Posterior cingulate gyrus (tissue), 11 donors: ENCODE data around the gene MTFP1.

Experiments used
- DNase-seq, 10 donors: peaks; one replicate each; pipeline versions ENCODE4 v3.0.0 to v3.0.0-alpha.2; 2020 to 2021; ENCODE audit warnings: mixed read lengths in 3 of 10
- intact Hi-C: fragments of 100-400 bp; cut with DNase I; formaldehyde crosslinking; loops from one replicate; pipeline ENCODE4 v1.15.1; 2023

The MTFP1 gene

DNA sequence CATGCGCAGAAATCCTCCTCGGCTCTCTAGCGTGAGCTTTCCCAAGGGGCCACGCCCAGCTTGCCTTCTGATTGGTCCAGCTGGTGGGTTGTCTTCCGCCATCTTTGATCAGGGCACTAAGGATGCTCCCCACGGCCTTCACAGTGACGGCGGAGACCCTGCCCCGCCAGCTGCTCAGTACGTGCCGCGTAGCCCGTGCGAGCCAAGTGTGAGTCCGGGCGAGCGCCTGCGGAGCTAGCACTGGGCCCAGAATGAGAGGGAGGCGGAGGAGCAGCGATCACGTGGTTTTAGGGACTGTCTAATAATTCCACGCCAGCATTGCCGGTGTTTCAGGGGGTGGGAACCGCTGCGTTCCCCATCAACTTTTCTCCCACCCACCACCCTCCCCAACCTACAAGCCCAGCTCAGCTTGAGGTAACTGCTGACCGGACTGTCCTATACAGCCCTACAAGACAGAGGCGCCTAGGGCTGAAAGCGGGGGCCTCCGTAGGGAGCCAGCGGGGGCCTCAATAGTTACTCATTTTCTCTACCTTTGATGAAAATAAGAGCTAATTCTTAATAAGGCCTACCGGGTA, 1.5 kb upstream of the MTFP1 start:
- DNase-seq, result peak; percentile 97 to 100 (median 98)
- intact Hi-C loops, result loop anchor here (1.0 kb wide), 1 partner anchor 27 kb away; the partner anchor contains the start of gene SEC14L2

DNA sequence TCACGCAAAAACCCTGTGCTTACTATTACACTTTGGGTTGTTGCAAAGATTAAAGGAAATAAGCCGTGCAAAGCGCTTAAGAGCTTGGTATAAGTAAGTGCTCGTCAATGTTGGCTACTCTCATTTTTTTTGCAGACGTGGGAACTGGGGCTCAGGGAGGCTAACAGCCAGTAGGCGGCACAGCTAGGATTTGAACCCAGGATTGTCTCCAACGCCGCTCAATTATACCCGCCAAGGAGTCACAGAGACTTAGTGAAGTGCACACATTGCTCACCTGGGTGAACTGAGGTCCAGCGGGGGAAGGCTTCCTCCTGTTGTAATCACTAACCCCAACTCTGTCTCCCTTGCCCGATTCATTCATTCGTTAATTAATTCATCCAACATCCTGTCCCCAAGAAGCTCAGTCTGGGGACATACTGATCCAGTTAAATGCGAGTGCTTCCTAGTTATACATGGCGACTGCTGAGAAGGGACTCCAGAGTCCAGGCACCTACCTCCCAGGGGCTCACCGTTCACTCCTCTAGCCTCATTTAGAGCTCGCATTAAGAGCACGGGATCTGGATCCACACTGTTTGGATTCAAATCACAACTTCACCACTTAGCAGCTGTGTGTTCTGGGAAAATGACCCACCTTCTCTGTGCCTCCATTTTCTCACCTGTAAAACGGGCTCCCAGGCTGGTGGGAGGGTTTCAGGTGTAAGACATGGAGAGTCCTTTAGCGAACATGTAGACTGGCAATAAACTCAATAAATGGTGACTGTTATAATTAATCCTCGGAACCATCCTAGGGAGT, 838 bp upstream of the MTFP1 start:
- DNase-seq, result peak in 1 of 10 donors; percentile 57
- intact Hi-C loops, result no loop called here

GRCh38 chr22:30425327-30425615, 297 bp upstream of the MTFP1 start:
- intact Hi-C loops, result no loop called here
- DNase-seq, result no peak

GRCh38 chr22:30426388-30427353, 1.1 kb downstream of the MTFP1 start:
- intact Hi-C loops, result no loop called here
- peak; percentile 54 to 95 (median 74) for DNase-seq

- DNase-seq, result peak in 1 of 10 donors; percentile 32
- intact Hi-C loops, result no loop called here
Measured at GRCh38 chr22:30427871-30428270, 2.3 kb downstream of the MTFP1 start.

- intact Hi-C loops, result no loop called here
Measured at GRCh38 chr22:30429887-30430286, 4.3 kb downstream of the MTFP1 start.

DNA sequence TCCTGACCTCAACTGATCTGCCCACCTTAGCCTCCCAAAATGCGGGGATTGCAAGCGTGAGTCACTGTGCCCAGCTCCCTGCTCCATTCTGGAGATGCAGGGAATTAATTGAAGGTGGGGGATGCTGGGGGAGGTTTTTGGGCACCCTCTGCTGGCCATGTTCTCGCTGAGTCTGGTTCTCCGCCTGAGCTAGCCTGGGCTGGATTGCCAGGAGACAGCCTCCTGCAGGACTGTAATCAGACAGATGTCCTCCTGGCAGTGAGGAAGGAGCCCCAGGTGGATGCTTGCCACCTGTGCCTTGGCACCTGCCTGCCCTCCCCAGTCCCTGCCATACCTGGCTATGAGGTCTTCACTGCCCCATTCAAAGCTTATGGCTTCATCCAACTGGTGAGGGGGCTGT, 5.4 kb downstream of the MTFP1 start:
- intact Hi-C loops, result no loop called here
- DNase-seq, result peak in 1 of 10 donors; percentile 68

More at GRCh38 chr22:30429887-30430286, 4.3 kb downstream of the MTFP1 start:
- peak in 1 of 10 donors; percentile 24 for DNase-seq

GRCh38 chr22:30432096-30432495, 6.5 kb downstream of the MTFP1 start:
- DNase-seq, result peak in 1 of 10 donors; percentile 39
- intact Hi-C loops, result no loop called here

DNA sequence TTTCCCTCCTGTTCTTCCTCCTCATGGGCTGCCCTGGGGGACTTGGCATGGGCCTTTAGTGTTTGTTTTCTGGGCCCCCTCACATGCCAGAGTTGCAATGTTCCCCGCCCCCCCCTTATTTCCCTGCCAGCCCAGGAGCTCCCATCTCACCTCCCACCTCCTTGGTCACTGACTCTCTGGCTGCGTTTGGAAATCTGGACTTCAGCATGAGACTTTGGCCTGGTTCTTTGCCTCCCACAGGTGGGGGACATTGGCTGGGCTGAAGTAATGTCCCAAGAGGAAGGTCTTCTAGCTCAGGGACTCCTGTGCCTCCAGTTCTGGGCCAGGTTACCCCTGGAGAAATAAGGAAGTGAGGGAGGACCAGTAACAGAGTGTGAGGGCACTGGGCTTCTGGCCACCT, 7.0 kb downstream of the MTFP1 start:
- peak in 1 of 10 donors; percentile 33 for DNase-seq
- intact Hi-C loops, result no loop called here

- no peak for DNase-seq
- intact Hi-C loops, result no loop called here
Measured at GRCh38 chr22:30433227-30433626, 7.7 kb downstream of the MTFP1 start.

DNA sequence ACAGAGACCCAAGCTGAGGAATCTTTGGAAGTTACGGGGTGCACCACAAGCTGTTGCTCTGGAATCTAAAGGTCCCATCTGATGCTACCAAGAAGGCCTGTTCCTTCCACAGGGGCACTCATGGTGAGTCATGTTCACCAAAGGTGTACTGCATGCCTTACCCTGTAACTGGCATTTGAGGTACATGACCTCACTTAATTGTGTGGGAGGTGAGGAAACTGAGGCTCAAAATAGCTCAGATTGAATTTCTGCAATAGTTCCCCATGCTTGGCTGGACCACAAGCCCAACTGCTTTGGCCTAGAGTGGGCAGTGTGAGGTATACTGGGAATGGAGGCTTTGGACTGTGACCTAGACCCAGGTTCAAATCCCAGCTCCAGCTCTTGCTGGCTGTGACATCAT, 8.2 kb downstream of the MTFP1 start:
- intact Hi-C loops, result no loop called here
- no peak for DNase-seq

GRCh38 chr22:30434843-30435242, 9.3 kb downstream of the MTFP1 start:
- DNase-seq, result peak in 1 of 10 donors; percentile 22
- intact Hi-C loops, result no loop called here

GRCh38 chr22:30435674-30436126, 10.1 kb downstream of the MTFP1 start:
- peak in 2 of 10 donors; percentile 13 to 77 for DNase-seq
- intact Hi-C loops, result no loop called here

DNA sequence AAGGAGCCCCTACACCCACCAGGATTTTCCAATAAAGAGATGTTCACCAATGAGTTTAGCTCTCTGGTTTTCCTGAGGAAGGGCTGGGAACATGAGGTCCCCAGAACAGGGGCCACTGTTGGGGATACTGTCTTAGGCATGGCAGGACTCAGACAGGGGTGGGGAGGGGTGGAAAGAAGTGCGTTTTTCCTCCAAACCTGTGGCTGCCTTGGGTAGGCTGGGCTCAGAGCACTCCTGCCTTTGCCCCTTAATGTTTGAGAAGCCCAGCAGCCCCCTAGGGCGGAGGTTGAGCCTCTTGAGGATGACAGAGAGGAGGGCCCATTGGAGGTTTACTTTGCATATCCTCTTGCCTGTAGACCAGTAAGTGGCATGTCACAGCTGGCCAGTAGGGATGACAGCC, 10.6 kb downstream of the MTFP1 start:
- DNase-seq, result peak in 1 of 10 donors; percentile 63
- intact Hi-C loops, result no loop called here

GRCh38 chr22:30438559-30438958, 13.0 kb downstream of the MTFP1 start:
- peak in 1 of 10 donors; percentile 18 for DNase-seq
- intact Hi-C loops, result no loop called here

- DNase-seq, result peak in 1 of 10 donors; percentile 21
- intact Hi-C loops, result no loop called here
Measured at GRCh38 chr22:30439226-30439625, 13.7 kb downstream of the MTFP1 start.

GRCh38 chr22:30439836-30440235, 14.3 kb downstream of the MTFP1 start:
- peak in 2 of 10 donors; percentile 50 to 58 for DNase-seq
- intact Hi-C loops, result no loop called here

DNA sequence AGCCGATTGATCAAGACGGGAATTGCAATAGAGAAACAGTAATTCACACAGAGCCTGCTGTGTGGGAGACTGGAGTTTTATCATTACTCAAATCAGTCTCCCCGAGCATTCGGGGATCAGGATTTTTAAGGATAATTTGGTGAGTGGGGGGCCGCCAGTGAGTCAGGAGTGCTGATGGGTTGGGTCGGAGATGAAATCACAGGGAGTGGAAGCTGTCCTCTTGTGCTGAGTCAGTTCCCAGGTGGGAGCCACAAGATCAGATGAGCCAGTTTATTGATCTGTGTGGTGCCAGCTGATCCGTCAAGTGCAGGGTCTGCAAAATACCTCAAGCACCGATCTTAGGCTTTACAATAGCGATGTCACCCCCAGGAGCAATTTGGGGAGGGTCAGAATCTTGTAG, 15.5 kb downstream of the MTFP1 start:
- intact Hi-C loops, result no loop called here
- DNase-seq, result peak in 1 of 10 donors; percentile 11

DNA sequence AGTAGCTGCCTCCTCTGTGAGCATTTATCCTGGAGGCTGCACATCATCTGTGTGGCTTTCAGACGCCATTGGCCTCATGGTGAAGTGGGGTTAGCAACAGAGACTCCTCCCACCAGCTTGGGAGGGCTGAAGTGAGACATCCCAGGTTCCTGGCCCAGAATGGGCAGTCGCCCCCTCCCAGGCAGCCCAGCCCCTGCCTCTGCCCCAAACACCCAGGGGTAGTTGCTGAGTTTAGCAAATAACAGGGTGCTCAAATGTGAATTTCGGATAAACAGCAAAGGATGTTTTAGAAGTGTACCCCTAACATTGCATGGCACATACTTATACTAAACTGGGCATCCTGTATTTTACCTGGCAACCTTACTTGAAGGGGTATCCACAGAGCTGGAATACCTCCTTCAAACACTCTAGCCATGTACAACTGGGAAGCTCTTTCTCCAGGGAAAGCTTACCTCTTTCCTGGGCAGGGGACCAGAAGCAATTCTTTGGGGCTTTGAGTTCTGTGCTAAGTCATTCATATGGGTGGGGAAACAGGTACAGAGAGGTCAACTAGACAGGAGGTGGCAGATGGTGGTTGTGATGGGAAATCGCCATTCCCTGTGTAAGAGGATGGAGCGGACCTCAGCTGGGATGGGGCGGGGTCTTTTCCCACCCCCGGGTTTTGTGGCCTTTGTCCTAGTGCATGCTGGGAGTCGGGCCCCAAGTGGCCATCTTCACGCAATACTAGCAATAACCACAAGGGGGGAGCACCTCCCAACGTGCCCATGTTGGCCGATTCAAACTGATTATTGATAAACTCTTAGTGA, 19.3 kb downstream of the MTFP1 start:
- DNase-seq, result peak in 6 of 10 donors; percentile 23 to 92 (median 44)
- intact Hi-C loops, result no loop called here
